Body of pancreas (tissue), 4 donors: ENCODE results near the gene RAB40A. TPM values are rescaled to one million over a fixed set of nuclear protein-coding genes. Genes with fewer than 3 reads are reported as not detected.
"Not testable (repeated sequence)": the region's sequence is repeated elsewhere in the genome, so short reads cannot be mapped to it uniquely, and the experiment has no call there.

ENCODE experiments used
- ATAC-seq: fragments of 150-250 bp; one replicate; pipeline ENCODE4 v1.9.1; 2016
- DNase-seq, 4 donors: peaks; one replicate each; pipeline ENCODE4 v3.0.0-alpha.2; 2019
- H3K27ac ChIP-seq, 4 donors: fragments of 200-600 bp; sonication (generic); 1 replicate in 3 of 4; 2 replicates in 1 of 4; pipeline versions ENCODE4 v1.5.1 to v1.6.1; 2016 to 2019; ENCODE audit warnings: mild to moderate bottlenecking in 1 of 4, mixed read lengths in 1 of 4, moderate library complexity in 1 of 4
- H3K27me3 ChIP-seq, 2 donors: fragments of 200-600 bp; sonication (generic); one replicate each; pipeline ENCODE4 v1.6.0; 2016; ENCODE audit warnings: mild to moderate bottlenecking in 1 of 2
- H3K36me3 ChIP-seq, 2 donors: fragments of 200-600 bp; sonication (generic); replicated peaks in 1 of 2; 2 replicates each; pipeline ENCODE4 v1.5.1; 2016; ENCODE audit warnings: low read depth in 2 of 2; ENCODE audit not compliant: insufficient read depth in 1 of 2
- H3K4me1 ChIP-seq: fragments of 200-600 bp; sonication (generic); one replicate; pipeline ENCODE4 v1.6.0; 2016
- H3K4me3 ChIP-seq, 2 donors: fragments of 200-600 bp; sonication (generic); 1 replicate in 1 of 2; 2 replicates in 1 of 2; pipeline ENCODE4 v1.5.1; 2016 to 2019
- H3K9me3 ChIP-seq, 3 donors: fragments of 200-600 bp; sonication (generic); 1 replicate in 2 of 3; 2 replicates in 1 of 3; pipeline ENCODE4 v1.5.1; 2016
- CTCF ChIP-seq, 7 experiments: fragments of 450-650 bp in 4 of 7; fragments of 200-600 bp in 3 of 7; sonication (generic) in 3 of 7; IDR thresholded peaks; one replicate each; pipeline ENCODE4 v1.5.1; 2016 to 2019; ENCODE audit warnings: antibody characterized with exemption in 7 of 7
- POLR2A ChIP-seq, 3 donors: fragments of 450-650 bp; IDR thresholded peaks; one replicate each; pipeline ENCODE4 v1.6.1; 2016; ENCODE audit warnings: antibody characterized with exemption in 3 of 3, mild to moderate bottlenecking in 2 of 3
- WGBS, 2 donors: methylation state at CpG; one replicate each; pipeline ENCODE4 v1.1.5; 2017; 5-methylcytosine and 5-hydroxymethylcytosine counted together
- intact Hi-C: fragments of 100-400 bp; cut with DNase I; formaldehyde crosslinking; loops from one replicate; pipeline ENCODE4 v1.15.1; 2023
- total RNA-seq, 2 donors: library from RNA; depleted of rRNA; stranded (reverse); fragments of >200 nt; gene quantifications; one replicate each; pipeline ENCODE4 v1.1.0, GENCODE V29; 2016

Gene RAB40A
- total RNA-seq, 2 donors from 2014 or later, result 0.52 TPM; not detected in 1

DNA sequence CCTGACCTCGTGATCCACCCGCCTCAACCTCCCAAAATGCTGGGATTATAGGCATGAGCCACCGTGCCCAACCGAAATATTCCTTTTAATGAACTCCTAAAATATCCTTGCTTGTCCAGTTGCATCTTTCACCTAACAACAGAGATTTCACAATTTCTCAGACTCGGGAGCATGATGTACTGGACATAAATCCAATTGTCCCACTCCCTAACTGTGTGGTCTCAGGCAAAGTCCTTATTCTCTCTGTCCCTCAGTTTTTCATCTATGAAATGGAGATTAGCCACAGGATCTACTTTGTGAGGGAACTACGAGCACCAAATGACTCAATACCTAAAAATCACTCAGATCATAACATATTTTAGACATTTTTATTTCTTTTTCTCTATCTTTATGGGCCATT, 9.3 kb downstream of the RAB40A start:
- Histone ChIP-seq H3K27me3 (no peaks in the 10 kb centered on the region), H3K36me3 (no peaks in the 10 kb centered on the region), H3K4me3 (no peak overlapping the region), H3K9me3 (no peaks in the 10 kb centered on the region), H3K4me1 (no peaks in the 10 kb centered on the region), H3K27ac (no peak overlapping the region)
- TF ChIP-seq POLR2A (IDR thresholded peaks at IDR 0.05) (no peak), CTCF (IDR thresholded peaks at IDR 0.05) (no peak)
- no peak for DNase-seq
- intact Hi-C loops, result no loop called here
- no peak for ATAC-seq
- WGBS, 2 donors, result 80 to 86% methylated on average over 6 of the region's 6 CpGs

- ATAC-seq, result no peak
- intact Hi-C loops, result no loop called here
- no peak overlapping the region for H3K27ac ChIP-seq
- no peaks in the 10 kb centered on the region for H3K9me3 ChIP-seq
- no peak for DNase-seq
- TF ChIP-seq POLR2A (IDR thresholded peaks at IDR 0.05), result no peak
- no peak overlapping the region for H3K4me3 ChIP-seq
- H3K4me1 ChIP-seq, result no peaks in the 10 kb centered on the region
- H3K27me3 ChIP-seq, result no peaks in the 10 kb centered on the region
- 64 to 67% methylated on average over 1 of the region's 1 CpG for WGBS, 2 donors
- H3K36me3 ChIP-seq, result no peaks in the 10 kb centered on the region
Observed at GRCh38 chrX:103503853-103504207, 15.5 kb downstream of the RAB40A start.

- intact Hi-C loops, result no loop called here
- H3K27me3 ChIP-seq, result no peaks in the 10 kb centered on the region
- H3K4me1 ChIP-seq, result no peaks in the 10 kb centered on the region
- H3K36me3 ChIP-seq, result no peaks in the 10 kb centered on the region
- no peak overlapping the region for H3K4me3 ChIP-seq
- TF ChIP-seq CTCF (IDR thresholded peaks at IDR 0.05) (no peak), POLR2A (IDR thresholded peaks at IDR 0.05) (no peak)
- DNase-seq, result no peak
- WGBS, 2 donors, result 33 to 45% methylated on average over 6 to 7 of the region's 8 CpGs
- no peak overlapping the region for H3K27ac ChIP-seq
- no peaks in the 10 kb centered on the region for H3K9me3 ChIP-seq
- no peak for ATAC-seq
Observed at GRCh38 chrX:103503163-103503852, 16.0 kb downstream of the RAB40A start.

- intact Hi-C loops, result no loop called here
- ATAC-seq (no peak), DNase-seq (no peak)
- 86 to 92% methylated on average over 5 of the region's 5 CpGs for WGBS, 2 donors
- Histone ChIP-seq H3K27me3 (no peaks in the 10 kb centered on the region), H3K36me3 (no peaks in the 10 kb centered on the region), H3K4me3 (no peak overlapping the region), H3K9me3 (no peaks in the 10 kb centered on the region), H3K4me1 (no peaks in the 10 kb centered on the region), H3K27ac (no peak overlapping the region)
- TF ChIP-seq CTCF (IDR thresholded peaks at IDR 0.05), result no peak
- TF ChIP-seq POLR2A (IDR thresholded peaks at IDR 0.05), result no peak
Observed at GRCh38 chrX:103498786-103499185, 20.5 kb downstream of the RAB40A start.

GRCh38 chrX:103495786-103496185, 23.5 kb downstream of the RAB40A start:
- Histone ChIP-seq H3K9me3 (no peaks in the 10 kb centered on the region), H3K4me1 (no peaks in the 10 kb centered on the region), H3K27ac (no peak overlapping the region), H3K4me3 (no peak overlapping the region), H3K36me3 (no peaks in the 10 kb centered on the region), H3K27me3 (no peaks in the 10 kb centered on the region)
- intact Hi-C loops, result no loop called here
- DNase-seq (no peak), ATAC-seq (no peak)
- WGBS, 2 donors, result 100% methylated on average over 1 of the region's 1 CpG
- no peak for TF ChIP-seq CTCF (IDR thresholded peaks at IDR 0.05)
- no peak for TF ChIP-seq POLR2A (IDR thresholded peaks at IDR 0.05)

DNA sequence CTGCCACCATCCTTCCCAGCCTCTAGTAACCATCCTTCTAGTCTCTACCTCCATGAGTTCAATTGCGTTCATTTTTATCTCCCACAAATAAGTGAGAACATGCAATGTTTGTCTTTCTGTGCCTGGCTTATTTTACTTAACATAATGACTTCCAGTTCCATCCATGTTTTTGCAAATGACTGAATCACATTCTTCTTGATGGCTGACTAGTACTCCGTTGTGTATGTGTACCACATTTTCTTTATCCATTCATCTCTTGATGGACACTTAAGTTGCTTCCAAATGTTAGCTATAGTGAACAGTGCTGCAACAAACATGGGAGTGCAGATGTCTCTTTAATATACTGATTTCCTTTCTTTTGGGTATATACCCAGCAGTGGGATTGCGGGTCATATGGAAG, 25.7 kb downstream of the RAB40A start:
- DNase-seq, H3K4me3 ChIP-seq, H3K36me3 ChIP-seq, H3K27me3 ChIP-seq, H3K9me3 ChIP-seq, H3K4me1 ChIP-seq, H3K27ac ChIP-seq, ATAC-seq, intact Hi-C loops: not testable (repeated sequence)
- 81 to 87% methylated on average over 3 of the region's 3 CpGs for WGBS, 2 donors
